ENCODE measurements around the gene SDCCAG8. TPM values are rescaled to one million over a fixed set of nuclear protein-coding genes. Genes with fewer than 3 reads are reported as not detected.

Gene SDCCAG8
- total and polyA plus RNA-seq, 4 donors: 8.5 to 25.8 (median 17.5) TPM

DNA sequence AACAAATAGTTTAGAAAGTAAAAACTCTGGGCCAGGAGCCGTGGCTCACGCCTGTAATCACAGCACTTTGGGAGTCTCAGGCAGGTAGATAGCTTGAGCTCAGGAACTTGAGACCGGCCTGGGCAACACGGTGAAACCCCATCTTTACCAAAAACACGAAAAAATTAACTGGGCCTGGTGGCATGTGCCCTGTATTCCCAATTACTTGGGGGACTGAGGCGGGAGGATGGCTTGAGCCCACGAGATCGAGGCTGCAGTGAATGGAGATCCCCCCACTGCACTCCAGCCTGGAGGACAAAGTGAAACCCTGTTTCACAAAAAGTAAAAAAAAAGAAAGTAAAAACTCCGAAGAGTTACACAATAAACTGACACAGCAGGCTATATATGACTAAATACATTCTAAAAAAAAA, 11.4 kb upstream of the SDCCAG8 start:
- peak overlapping the region in 1 of 2 donors; percentile 25 for H3K27ac ChIP-seq (ENCODE audit: low read depth in 1 of 2, low read length in 2 of 2)
- H3K4me1 ChIP-seq (ENCODE audit: control insufficient read depth in 4 of 4, insufficient read depth in 4 of 4, low read length in 3 of 4): peaks cover 0 to 2% (median 0%) of the 10 kb centered on the region in 4 donors
- DNase-seq (ENCODE audit: low spot score): no peak
- no peaks in the 10 kb centered on the region for H3K27me3 ChIP-seq (ENCODE audit: control insufficient read depth in 4 of 4, insufficient read depth in 4 of 4, low read length in 3 of 4)
- TF ChIP-seq FOXA2 (IDR thresholded peaks at IDR 0.05) (no peak), HNF4A (conservative IDR thresholded peaks at IDR 0.05) (peak in 1 of 2 donors; percentile 10), NR2F2 (IDR thresholded peaks at IDR 0.05) (no peak)
- TF ChIP-seq, protein P1, sequence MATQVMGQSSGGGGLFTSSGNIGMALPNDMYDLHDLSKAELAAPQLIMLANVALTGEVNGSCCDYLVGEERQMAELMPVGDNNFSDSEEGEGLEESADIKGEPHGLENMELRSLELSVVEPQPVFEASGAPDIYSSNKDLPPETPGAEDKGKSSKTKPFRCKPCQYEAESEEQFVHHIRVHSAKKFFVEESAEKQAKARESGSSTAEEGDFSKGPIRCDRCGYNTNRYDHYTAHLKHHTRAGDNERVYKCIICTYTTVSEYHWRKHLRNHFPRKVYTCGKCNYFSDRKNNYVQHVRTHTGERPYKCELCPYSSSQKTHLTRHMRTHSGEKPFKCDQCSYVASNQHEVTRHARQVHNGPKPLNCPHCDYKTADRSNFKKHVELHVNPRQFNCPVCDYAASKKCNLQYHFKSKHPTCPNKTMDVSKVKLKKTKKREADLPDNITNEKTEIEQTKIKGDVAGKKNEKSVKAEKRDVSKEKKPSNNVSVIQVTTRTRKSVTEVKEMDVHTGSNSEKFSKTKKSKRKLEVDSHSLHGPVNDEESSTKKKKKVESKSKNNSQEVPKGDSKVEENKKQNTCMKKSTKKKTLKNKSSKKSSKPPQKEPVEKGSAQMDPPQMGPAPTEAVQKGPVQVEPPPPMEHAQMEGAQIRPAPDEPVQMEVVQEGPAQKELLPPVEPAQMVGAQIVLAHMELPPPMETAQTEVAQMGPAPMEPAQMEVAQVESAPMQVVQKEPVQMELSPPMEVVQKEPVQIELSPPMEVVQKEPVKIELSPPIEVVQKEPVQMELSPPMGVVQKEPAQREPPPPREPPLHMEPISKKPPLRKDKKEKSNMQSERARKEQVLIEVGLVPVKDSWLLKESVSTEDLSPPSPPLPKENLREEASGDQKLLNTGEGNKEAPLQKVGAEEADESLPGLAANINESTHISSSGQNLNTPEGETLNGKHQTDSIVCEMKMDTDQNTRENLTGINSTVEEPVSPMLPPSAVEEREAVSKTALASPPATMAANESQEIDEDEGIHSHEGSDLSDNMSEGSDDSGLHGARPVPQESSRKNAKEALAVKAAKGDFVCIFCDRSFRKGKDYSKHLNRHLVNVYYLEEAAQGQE (IDR thresholded peaks at IDR 0.05): no peak
- WGBS: 75% methylated on average over 9 of the region's 9 CpGs
- H3K9ac ChIP-seq (ENCODE audit: low read depth in 1 of 2, low read length in 2 of 2): no peak overlapping the region
- no peaks in the 10 kb centered on the region for H3K9me3 ChIP-seq (ENCODE audit: control insufficient read depth in 4 of 4, low read length in 3 of 4)
- H3K36me3 ChIP-seq (ENCODE audit: control insufficient read depth in 4 of 4, insufficient read depth in 3 of 4, low read depth in 1 of 4, low read length in 3 of 4): no peaks in the 10 kb centered on the region
- H3K4me3 ChIP-seq (ENCODE audit: low read depth in 1 of 3, low read length in 3 of 3): no peak overlapping the region

DNA sequence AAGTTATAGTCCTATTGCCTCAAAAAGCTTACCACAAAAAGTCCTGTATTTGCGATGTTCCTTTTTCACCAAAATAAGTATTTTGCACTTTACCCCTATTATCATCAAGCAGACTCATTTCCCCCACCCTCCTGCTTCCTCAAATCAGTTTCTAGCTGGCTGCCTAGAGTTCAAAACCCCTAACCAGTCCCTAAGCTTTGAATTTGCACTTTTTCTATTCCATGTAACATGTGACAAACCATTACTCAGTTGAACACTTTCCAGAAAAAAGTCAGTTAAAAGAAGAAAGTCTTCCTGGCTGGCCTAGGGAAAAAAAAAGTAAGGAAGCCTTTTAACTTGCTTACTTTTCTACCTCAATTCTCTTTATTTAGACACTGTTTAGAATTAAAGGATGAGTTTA, 8.9 kb upstream of the SDCCAG8 start:
- H3K4me3 ChIP-seq (ENCODE audit: low read depth in 1 of 3, low read length in 3 of 3): no peak overlapping the region
- H3K4me1 ChIP-seq (ENCODE audit: control insufficient read depth in 4 of 4, insufficient read depth in 4 of 4, low read length in 3 of 4): peaks cover 0 to 4% (median 0%) of the 10 kb centered on the region in 4 donors
- H3K36me3 ChIP-seq (ENCODE audit: control insufficient read depth in 4 of 4, insufficient read depth in 3 of 4, low read depth in 1 of 4, low read length in 3 of 4): no peaks in the 10 kb centered on the region
- H3K27me3 ChIP-seq (ENCODE audit: control insufficient read depth in 4 of 4, insufficient read depth in 4 of 4, low read length in 3 of 4): no peaks in the 10 kb centered on the region
- H3K9ac ChIP-seq (ENCODE audit: low read depth in 1 of 2, low read length in 2 of 2): no peak overlapping the region
- peak in 1 of 2 donors; percentile 12 for TF ChIP-seq RXRA (IDR thresholded peaks at IDR 0.05)
- TF ChIP-seq FOXA2 (IDR thresholded peaks at IDR 0.05): no peak
- TF ChIP-seq, protein P1 (IDR thresholded peaks at IDR 0.05): no peak
- TF ChIP-seq YY1 (IDR thresholded peaks at IDR 0.05): no peak
- TF ChIP-seq HNF4G (IDR thresholded peaks at IDR 0.05): no peak
- TF ChIP-seq NR2F2 (IDR thresholded peaks at IDR 0.05): no peak
- TF ChIP-seq, protein P2, sequence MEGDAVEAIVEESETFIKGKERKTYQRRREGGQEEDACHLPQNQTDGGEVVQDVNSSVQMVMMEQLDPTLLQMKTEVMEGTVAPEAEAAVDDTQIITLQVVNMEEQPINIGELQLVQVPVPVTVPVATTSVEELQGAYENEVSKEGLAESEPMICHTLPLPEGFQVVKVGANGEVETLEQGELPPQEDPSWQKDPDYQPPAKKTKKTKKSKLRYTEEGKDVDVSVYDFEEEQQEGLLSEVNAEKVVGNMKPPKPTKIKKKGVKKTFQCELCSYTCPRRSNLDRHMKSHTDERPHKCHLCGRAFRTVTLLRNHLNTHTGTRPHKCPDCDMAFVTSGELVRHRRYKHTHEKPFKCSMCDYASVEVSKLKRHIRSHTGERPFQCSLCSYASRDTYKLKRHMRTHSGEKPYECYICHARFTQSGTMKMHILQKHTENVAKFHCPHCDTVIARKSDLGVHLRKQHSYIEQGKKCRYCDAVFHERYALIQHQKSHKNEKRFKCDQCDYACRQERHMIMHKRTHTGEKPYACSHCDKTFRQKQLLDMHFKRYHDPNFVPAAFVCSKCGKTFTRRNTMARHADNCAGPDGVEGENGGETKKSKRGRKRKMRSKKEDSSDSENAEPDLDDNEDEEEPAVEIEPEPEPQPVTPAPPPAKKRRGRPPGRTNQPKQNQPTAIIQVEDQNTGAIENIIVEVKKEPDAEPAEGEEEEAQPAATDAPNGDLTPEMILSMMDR (IDR thresholded peaks at IDR 0.05; ENCODE audit: low read depth, low read length, missing input control): no peak
- 70% methylated on average over 1 of the region's 1 CpG for WGBS
- no peak overlapping the region for H3K27ac ChIP-seq (ENCODE audit: low read depth in 1 of 2, low read length in 2 of 2)
- H3K9me3 ChIP-seq (ENCODE audit: control insufficient read depth in 4 of 4, low read length in 3 of 4): no peaks in the 10 kb centered on the region
- no peak for DNase-seq (ENCODE audit: low spot score)
